ENCODE measurements around the gene PTPN1. TPM values are rescaled to one million over a fixed set of nuclear protein-coding genes. Genes with fewer than 3 reads are reported as not detected.
A peak's percentile ranks its signal among the peaks of the same experiment; 100 is the strongest.
"Not testable (repeated sequence)": the region's sequence is repeated elsewhere in the genome, so short reads cannot be mapped to it uniquely, and the experiment has no call there.

PTPN1 gene
- total RNA-seq, 2 donors from 2014 or later: 31.3 to 33.9 TPM

- ATAC-seq (no peak), DNase-seq (no peak)
- intact Hi-C loops (cut with DNase I, micrococcal nuclease): no loop called here
These were observed 98.5 kb downstream of the PTPN1 start for GRCh38 chr20:50608750-50609104.

- intact Hi-C loops (cut with DNase I, micrococcal nuclease): no loop called here
- ATAC-seq (no peak), DNase-seq (no peak)
These were observed 99.3 kb downstream of the PTPN1 start for GRCh38 chr20:50609438-50609989.

GRCh38 chr20:50610212-50610718 lies 100.1 kb downstream of the PTPN1 start:
- no peak for DNase-seq
- intact Hi-C loops (cut with DNase I, micrococcal nuclease): no loop called here
- ATAC-seq: no peak

- DNase-seq: no peak
- intact Hi-C loops (cut with DNase I, micrococcal nuclease): no loop called here
- ATAC-seq: no peak
These were observed 101.1 kb downstream of the PTPN1 start for GRCh38 chr20:50611128-50611810.

GRCh38 chr20:50613438-50614169 lies 103.4 kb downstream of the PTPN1 start:
- DNase-seq (no peak), ATAC-seq (no peak)
- intact Hi-C loops (cut with DNase I, micrococcal nuclease): no loop called here

GRCh38 chr20:50615407-50615806 lies 105.2 kb downstream of the PTPN1 start:
- no peak for DNase-seq
- intact Hi-C loops (cut with DNase I, micrococcal nuclease): no loop called here
- no peak for ATAC-seq

- ATAC-seq (no peak), DNase-seq (no peak)
- intact Hi-C loops (cut with DNase I, micrococcal nuclease): no loop called here
These were observed 106.8 kb downstream of the PTPN1 start for GRCh38 chr20:50617022-50617421.

GRCh38 chr20:50618537-50618936 lies 108.4 kb downstream of the PTPN1 start:
- intact Hi-C loops (cut with DNase I, micrococcal nuclease): no loop called here
- no peak for ATAC-seq

GRCh38 chr20:50620459-50620858 lies 110.3 kb downstream of the PTPN1 start:
- intact Hi-C loops (cut with DNase I, micrococcal nuclease): loop anchor here in 1 of 2 donors (10.0 kb wide), 1 partner anchor 124 kb away; no protein-coding TSS in a partner anchor
- DNase-seq, ATAC-seq: not testable (repeated sequence)

More at GRCh38 chr20:50618537-50618936, 108.4 kb downstream of the PTPN1 start:
- no peak for DNase-seq

GRCh38 chr20:50621068-50621665 lies 111.0 kb downstream of the PTPN1 start:
- ATAC-seq: no peak
- DNase-seq: no peak
- intact Hi-C loops (cut with DNase I, micrococcal nuclease): loop anchor here in 1 of 2 donors (10.0 kb wide), 1 partner anchor 124 kb away; no protein-coding TSS in a partner anchor

- ATAC-seq (peak; percentile 44), DNase-seq (no peak)
- intact Hi-C loops (cut with DNase I, micrococcal nuclease): loop anchor here in 1 of 2 donors (10.0 kb wide), 1 partner anchor 120 kb away; no protein-coding TSS in a partner anchor
These were observed 114.3 kb downstream of the PTPN1 start for GRCh38 chr20:50624351-50625016.

GRCh38 chr20:50625986-50626677 lies 115.9 kb downstream of the PTPN1 start:
- ATAC-seq (peak; percentile 41), DNase-seq (peak; percentile 35 to 36)
- intact Hi-C loops (cut with DNase I, micrococcal nuclease): loop anchor here in 1 of 2 donors (10.0 kb wide), 1 partner anchor 119 kb away; no protein-coding TSS in a partner anchor

- intact Hi-C loops (cut with DNase I, micrococcal nuclease): loop anchor here in 1 of 2 donors (10.0 kb wide), 1 partner anchor 117 kb away; no protein-coding TSS in a partner anchor
- DNase-seq (no peak), ATAC-seq (no peak)
These were observed 117.6 kb downstream of the PTPN1 start for GRCh38 chr20:50627747-50628146.

- intact Hi-C loops (cut with DNase I, micrococcal nuclease): loop anchor here in 1 of 2 donors (10.0 kb wide), 1 partner anchor 116 kb away; no protein-coding TSS in a partner anchor
- DNase-seq: no peak
- no peak for ATAC-seq
These were observed 118.1 kb downstream of the PTPN1 start for GRCh38 chr20:50628332-50628731.

- ATAC-seq (no peak), DNase-seq (no peak)
- intact Hi-C loops (cut with DNase I, micrococcal nuclease): loop anchor here in 1 of 2 donors (10.0 kb wide), 1 partner anchor 116 kb away; no protein-coding TSS in a partner anchor
These were observed 118.9 kb downstream of the PTPN1 start for GRCh38 chr20:50628853-50629669.

- ATAC-seq: no peak
- intact Hi-C loops (cut with DNase I, micrococcal nuclease): loop anchor here in 1 of 2 donors (10.0 kb wide), 1 partner anchor 115 kb away; no protein-coding TSS in a partner anchor
- no peak for DNase-seq
These were observed 119.5 kb downstream of the PTPN1 start for GRCh38 chr20:50629670-50630045.

Measured in left colon (tissue), 2 donors.